ENCODE measurements around the gene CWF19L1.

DNA sequence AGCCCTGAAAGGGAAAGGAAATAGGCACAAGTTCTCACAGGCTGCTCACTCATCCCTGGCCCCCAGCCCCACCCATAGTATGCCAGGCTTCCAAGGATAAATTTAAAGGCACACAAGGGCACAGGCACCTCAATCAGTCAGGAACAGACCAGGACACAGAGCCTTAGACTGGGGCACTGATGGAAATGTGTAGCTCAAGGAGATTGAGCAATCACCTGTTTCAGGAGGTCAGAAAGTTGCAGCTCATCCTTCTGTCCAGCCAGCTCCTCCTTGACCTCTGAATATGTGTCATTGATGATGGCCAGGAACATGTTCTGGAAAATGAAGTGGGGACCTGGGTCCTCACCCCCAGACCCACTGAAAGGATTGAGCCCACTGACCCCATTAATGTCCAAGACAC is 25.6 kb upstream of the CWF19L1 start:
- TF ChIP-seq POLR2AphosphoS5 (IDR thresholded peaks at IDR 0.05; ENCODE audit: borderline replicate concordance, low read depth, low read length) (no peak), EZH2 (IDR thresholded peaks at IDR 0.05) (no peak), FOXP2 (optimal IDR thresholded peaks at IDR 0.05; ENCODE audit: control extremely low read depth, extremely low read length, insufficient read depth) (no peak)

All from SK-N-MC (cell line).